Cerebellar cortex (tissue), 1 donor: Measurements from ENCODE around the gene PLPPR3.

Experiments
- DNase-seq: peaks from one replicate; pipeline ENCODE4 v3.0.0-alpha.2; 2015; ENCODE audit warnings: low spot score

Gene PLPPR3

DNA sequence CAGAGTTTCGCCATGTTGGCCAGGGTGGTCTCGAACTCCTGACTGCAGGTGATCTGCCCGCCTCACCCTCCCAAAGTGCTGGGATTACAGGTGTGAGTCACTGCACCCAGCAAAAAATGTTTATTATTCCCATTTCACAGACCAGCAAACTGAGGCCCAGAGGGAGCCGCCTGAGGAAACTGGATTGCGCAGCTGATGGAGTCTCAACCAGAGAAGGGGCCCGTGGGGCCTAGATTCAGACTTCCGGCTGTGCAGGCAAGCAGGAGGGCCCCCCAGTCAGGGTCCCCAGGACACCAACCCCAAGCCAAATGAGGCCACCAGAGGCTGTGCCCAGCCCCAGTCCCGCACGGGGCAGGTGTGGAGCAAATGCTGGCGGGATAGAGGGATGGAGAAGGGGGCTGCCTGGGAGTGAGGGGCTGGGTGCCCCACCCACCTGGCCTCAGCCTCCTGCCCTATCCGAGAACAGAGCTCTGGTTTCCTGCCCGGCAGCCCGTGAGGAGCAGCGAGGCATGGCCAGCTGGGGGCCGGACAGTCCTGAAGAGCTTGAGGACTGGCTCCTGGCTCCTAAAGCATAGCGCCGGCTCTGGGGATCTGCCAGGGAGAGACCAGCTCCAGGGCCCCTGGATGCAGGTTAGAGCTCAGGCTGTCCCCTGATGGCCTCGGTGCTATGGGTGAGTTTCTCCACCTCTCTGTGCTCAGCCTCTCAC is 48.9 kb downstream of the PLPPR3 start:
- DNase-seq: peak; percentile 58

DNA sequence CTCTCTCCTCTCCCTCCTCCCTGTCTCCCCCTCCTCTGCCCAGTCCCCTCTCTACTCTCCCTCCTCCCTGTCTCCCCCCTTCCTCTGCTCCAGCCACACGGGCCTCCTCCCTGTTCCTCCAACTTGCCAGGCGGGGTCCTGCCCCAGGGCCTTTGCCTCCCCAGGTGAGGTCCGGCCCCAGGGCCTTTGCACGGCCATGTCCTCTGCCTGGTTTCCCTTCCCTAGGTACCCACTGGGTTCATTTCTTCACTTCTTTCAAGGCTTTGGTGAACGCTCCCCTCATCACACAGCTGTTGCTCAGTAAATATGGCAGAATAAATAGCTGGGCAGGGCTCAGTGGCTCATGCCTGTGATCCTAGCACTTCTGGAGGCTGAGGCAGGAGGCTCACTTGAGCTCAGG is 49.7 kb downstream of the PLPPR3 start:
- DNase-seq: no peak

DNA sequence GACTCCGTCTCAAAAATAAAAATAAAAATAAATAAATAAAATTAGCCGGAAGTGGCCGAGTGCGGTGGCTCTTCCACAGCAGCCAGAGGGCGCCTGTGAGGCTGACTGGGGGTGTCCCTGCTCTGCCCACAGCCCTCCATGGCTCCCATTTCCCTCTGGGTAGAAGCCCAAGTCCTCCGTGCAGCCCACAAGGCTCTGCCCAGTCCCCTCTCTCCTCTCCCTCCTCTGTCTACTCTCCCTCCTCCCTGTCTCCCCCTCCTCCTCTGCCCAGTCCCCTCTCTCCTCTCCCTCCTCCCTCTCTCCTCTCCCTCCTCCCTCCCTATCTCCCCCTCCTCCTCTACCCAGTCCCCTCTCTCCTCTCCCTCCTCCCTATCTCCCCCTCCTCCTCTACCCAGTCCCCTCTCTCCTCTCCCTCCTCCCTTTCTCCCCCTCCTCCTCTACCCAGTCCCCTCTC is 50.4 kb downstream of the PLPPR3 start:
- DNase-seq: peak; percentile 61

DNA sequence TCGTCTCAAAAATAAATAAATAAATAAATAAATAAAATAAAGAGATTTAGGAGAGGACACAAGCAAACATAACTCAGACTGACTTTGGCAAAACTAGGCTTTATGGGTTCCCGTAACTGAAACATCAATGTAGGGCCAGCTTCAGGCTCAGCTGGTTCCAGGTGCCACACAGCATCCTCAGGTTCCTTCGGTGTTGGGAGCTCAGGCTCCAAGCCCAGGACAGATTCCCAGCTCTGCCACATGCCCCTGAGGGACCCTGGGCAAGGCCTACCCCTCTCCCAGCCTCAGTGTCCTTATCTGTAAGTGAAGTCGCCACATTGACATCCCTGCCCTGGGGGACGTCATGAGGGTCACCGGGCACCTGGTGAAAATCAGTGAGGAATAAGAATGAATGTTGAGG is 52.1 kb downstream of the PLPPR3 start:
- DNase-seq: no peak

DNA sequence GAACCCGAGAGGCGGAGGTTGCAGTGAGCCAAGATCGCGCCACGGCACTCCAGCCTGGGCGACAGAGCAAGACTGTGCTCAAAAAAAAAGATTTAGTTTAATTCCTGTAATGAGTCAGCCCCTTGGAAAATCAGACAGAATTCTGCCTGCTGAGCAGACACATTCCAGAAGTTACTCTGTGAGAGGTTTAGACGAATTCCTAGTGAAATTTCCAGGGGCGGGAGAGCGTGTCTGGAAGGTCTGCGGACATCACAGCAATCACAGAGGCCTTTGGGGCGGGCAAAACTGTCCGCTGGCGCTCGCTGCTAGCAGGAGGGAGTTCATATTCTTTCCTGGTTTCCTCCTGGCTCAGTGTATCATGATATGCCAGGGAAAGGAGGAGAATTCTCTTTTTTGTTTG is 53.3 kb downstream of the PLPPR3 start:
- DNase-seq: no peak

DNA sequence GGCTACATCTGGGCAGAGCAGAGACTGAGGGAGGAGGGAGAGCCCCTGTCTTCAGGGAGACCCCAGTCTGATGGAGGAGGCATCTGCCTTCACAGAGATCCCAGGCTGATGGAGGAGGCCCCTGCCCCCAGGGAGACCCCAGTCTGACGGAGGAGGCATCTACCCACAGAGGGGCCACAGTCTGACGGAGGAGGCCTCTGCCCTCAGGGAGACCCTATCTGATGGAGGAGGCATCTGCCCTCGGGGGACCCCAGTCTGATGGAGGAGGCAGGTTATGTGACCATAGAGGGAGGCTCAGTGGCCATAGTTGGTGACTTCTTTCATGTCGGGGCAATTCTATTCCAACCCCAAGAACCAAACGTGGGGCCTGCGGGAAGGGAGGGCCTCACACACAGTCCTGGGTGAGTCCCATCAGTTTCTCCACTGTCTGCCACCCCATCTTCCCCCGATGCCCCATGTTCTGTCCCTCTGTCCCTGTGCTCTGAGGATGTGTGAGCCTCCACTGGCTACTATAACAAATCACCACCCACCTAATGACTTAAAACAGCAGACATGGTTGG is 56.5 kb downstream of the PLPPR3 start:
- no peak for DNase-seq

DNA sequence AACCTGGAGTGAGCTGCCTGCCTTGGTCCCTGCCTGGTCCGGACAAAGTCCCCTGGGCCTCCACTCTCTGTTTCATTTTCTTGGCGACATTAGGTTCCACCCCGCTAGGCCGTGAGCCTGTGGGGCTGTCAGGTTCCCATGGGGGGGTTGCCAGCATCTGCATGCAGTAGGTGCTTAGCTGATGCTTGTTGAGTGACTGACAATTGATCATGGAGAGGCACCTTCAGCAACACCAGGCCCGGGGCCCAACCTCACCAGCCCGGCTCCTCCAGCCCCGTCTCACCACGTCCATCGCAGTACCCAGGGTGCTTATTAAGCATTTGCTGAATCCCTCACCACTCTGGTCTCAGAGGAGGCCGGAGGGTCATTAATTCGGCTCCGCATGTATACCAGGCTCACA is 57.5 kb downstream of the PLPPR3 start:
- no peak for DNase-seq

DNA sequence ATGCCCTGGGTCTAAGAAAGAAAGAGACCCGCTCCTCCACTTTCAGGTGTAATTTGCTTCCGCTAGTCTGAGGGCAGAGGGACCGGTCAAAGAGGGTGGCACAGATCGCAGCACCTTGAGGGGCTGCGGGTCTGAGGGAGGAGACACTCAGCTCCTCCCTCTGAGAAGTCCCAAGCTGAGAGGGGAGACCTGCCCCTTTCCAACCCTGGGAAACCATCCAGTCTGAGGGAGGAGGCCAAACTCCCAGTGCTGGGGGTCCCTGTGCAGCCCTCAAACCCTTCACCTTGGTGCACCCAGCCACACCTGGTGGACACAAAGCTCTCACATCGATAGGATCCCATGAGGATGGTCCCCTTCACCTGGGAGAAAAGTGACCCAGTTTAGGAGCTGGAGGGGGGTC is 57.9 kb downstream of the PLPPR3 start:
- no peak for DNase-seq

DNA sequence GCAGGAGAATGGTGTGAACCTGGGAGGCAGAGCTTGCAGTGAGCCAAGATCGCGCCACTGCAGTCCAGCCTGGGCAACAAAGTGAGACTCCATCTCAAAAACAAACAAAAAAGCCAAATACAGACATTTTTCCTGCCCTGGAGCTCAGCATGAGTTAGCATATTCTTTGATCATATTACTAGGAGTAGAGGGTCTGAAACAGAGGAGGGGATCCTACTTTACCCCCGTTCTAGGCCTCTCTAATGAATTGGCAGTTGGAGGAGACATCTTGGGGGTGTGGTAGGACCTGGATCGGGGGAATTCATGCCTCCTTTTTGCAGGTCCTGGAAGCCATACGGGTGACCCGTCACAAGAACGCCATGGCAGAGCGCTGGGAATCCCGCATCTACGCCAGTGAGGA is 58.6 kb downstream of the PLPPR3 start:
- no peak for DNase-seq
